ENCODE results near the gene RET.

The RET gene

DNA sequence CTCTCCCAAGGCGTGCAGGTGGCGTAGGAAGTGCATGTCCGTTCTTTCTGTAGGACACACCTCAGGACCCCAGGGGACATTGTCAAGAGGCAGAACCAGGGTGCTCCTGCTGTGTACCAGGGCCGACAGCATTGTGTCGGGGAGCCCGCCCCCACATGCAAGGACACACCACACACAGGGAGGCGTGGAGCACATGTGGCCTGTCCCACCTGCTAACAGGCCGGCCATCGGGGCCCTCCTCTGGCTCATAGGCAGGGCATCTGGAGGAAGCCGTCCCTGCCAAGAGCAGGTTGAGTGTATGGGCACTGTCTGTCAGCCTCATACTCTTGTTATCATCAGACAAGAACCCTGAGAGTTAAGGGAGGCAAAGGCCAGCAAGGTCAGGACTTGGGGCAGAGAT, 12.7 kb downstream of the RET start:
- H3K9me3 ChIP-seq (ENCODE audit: control insufficient read depth, insufficient read depth, low read depth, low read length), result no peaks in the 10 kb centered on the region
- POLR2A ChIA-PET, result no interaction called here
- no peak overlapping the region for H3K4me3 ChIP-seq (ENCODE audit: low read depth, low read length)
- TF ChIP-seq HOXD13 (CRISPR knock-in tag; IDR thresholded peaks at IDR 0.05; ENCODE audit: borderline replicate concordance) (no peak), PRDM4 (tag by site-specific recombination; IDR thresholded peaks at IDR 0.05) (no peak), MEIS1 (CRISPR knock-in tag; IDR thresholded peaks at IDR 0.05; ENCODE audit: borderline replicate concordance) (no peak), ZNF510 (tag by site-specific recombination; IDR thresholded peaks at IDR 0.05; ENCODE audit: insufficient replicate concordance) (no peak), ZNF571 (tag by site-specific recombination; IDR thresholded peaks at IDR 0.05) (no peak), ZNF629 (tag by site-specific recombination; IDR thresholded peaks at IDR 0.05) (no peak), KLF17 (tag by site-specific recombination; IDR thresholded peaks at IDR 0.05) (no peak), SP7 (tag by site-specific recombination; IDR thresholded peaks at IDR 0.05) (no peak), ZNF776 (tag by site-specific recombination; IDR thresholded peaks at IDR 0.05; ENCODE audit: borderline replicate concordance) (no peak), HOXC10 (CRISPR knock-in tag; IDR thresholded peaks at IDR 0.05) (no peak), ZFP3 (tag by site-specific recombination; IDR thresholded peaks at IDR 0.05; ENCODE audit: low read depth) (no peak), ZNF623 (tag by site-specific recombination; IDR thresholded peaks at IDR 0.05) (no peak), ZNF701 (tag by site-specific recombination; IDR thresholded peaks at IDR 0.05) (no peak)
- TF ChIP-seq, protein P1, sequence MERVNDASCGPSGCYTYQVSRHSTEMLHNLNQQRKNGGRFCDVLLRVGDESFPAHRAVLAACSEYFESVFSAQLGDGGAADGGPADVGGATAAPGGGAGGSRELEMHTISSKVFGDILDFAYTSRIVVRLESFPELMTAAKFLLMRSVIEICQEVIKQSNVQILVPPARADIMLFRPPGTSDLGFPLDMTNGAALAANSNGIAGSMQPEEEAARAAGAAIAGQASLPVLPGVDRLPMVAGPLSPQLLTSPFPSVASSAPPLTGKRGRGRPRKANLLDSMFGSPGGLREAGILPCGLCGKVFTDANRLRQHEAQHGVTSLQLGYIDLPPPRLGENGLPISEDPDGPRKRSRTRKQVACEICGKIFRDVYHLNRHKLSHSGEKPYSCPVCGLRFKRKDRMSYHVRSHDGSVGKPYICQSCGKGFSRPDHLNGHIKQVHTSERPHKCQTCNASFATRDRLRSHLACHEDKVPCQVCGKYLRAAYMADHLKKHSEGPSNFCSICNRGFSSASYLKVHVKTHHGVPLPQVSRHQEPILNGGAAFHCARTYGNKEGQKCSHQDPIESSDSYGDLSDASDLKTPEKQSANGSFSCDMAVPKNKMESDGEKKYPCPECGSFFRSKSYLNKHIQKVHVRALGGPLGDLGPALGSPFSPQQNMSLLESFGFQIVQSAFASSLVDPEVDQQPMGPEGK (tag by site-specific recombination; IDR thresholded peaks at IDR 0.05), result no peak
- TF ChIP-seq, protein P2, sequence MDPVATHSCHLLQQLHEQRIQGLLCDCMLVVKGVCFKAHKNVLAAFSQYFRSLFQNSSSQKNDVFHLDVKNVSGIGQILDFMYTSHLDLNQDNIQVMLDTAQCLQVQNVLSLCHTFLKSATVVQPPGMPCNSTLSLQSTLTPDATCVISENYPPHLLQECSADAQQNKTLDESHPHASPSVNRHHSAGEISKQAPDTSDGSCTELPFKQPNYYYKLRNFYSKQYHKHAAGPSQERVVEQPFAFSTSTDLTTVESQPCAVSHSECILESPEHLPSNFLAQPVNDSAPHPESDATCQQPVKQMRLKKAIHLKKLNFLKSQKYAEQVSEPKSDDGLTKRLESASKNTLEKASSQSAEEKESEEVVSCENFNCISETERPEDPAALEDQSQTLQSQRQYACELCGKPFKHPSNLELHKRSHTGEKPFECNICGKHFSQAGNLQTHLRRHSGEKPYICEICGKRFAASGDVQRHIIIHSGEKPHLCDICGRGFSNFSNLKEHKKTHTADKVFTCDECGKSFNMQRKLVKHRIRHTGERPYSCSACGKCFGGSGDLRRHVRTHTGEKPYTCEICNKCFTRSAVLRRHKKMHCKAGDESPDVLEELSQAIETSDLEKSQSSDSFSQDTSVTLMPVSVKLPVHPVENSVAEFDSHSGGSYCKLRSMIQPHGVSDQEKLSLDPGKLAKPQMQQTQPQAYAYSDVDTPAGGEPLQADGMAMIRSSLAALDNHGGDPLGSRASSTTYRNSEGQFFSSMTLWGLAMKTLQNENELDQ (tag by site-specific recombination; IDR thresholded peaks at IDR 0.05; ENCODE audit: low read depth), result no peak
- H3K27ac ChIP-seq (ENCODE audit: extremely low read depth, low read depth, low read length), result no peak overlapping the region
- no peaks in the 10 kb centered on the region for H3K36me3 ChIP-seq (ENCODE audit: control insufficient read depth in 2 of 2, insufficient read depth in 1 of 2, low read length in 2 of 2)
- H3K4me1 ChIP-seq (ENCODE audit: control insufficient read depth, insufficient read depth, low read length), result no peaks in the 10 kb centered on the region
- CTCF ChIA-PET, result interaction anchor here (0.7 kb wide), 1 partner anchor 347 kb away, joined by 3 read pairs; the partner anchor contains the start of gene ZNF487

- Histone ChIP-seq H3K27ac (ENCODE audit: extremely low read depth, low read depth, low read length) (no peak overlapping the region), H3K9me3 (ENCODE audit: control insufficient read depth, insufficient read depth, low read depth, low read length) (no peaks in the 10 kb centered on the region), H3K4me3 (ENCODE audit: low read depth, low read length) (no peak overlapping the region), H3K4me1 (ENCODE audit: control insufficient read depth, insufficient read depth, low read length) (no peaks in the 10 kb centered on the region), H3K36me3 (ENCODE audit: control insufficient read depth in 2 of 2, insufficient read depth in 1 of 2, low read length in 2 of 2) (no peaks in the 10 kb centered on the region)
- TF ChIP-seq ZNF16 (tag by site-specific recombination; IDR thresholded peaks at IDR 0.05; ENCODE audit: low read depth) (no peak), ZNF623 (tag by site-specific recombination; IDR thresholded peaks at IDR 0.05) (no peak), ZNF510 (tag by site-specific recombination; IDR thresholded peaks at IDR 0.05; ENCODE audit: insufficient replicate concordance) (no peak), ZNF184 (tag by site-specific recombination; IDR thresholded peaks at IDR 0.05) (no peak), KLF16 (tag by site-specific recombination; IDR thresholded peaks at IDR 0.05) (no peak)
- POLR2A ChIA-PET, result no interaction called here
- CTCF ChIA-PET, result interaction anchor here (0.7 kb wide), 1 partner anchor 347 kb away, joined by 3 read pairs; the partner anchor contains the start of gene ZNF487
These were observed 13.3 kb downstream of the RET start for GRCh38 chr10:43090188-43090587.

Measured in HEK293 (cell line).